ENCODE results near the gene PANX2. TPM values are rescaled to one million over a fixed set of nuclear protein-coding genes. Genes with fewer than 3 reads are reported as not detected.

The PANX2 gene
- total and polyA plus RNA-seq, 7 donors: 0.03 to 0.69 (median 0.13) TPM; not detected in 1

GRCh38 chr22:50193621-50194020 is 23.1 kb downstream of the PANX2 start:
- TF ChIP-seq, protein P1, sequence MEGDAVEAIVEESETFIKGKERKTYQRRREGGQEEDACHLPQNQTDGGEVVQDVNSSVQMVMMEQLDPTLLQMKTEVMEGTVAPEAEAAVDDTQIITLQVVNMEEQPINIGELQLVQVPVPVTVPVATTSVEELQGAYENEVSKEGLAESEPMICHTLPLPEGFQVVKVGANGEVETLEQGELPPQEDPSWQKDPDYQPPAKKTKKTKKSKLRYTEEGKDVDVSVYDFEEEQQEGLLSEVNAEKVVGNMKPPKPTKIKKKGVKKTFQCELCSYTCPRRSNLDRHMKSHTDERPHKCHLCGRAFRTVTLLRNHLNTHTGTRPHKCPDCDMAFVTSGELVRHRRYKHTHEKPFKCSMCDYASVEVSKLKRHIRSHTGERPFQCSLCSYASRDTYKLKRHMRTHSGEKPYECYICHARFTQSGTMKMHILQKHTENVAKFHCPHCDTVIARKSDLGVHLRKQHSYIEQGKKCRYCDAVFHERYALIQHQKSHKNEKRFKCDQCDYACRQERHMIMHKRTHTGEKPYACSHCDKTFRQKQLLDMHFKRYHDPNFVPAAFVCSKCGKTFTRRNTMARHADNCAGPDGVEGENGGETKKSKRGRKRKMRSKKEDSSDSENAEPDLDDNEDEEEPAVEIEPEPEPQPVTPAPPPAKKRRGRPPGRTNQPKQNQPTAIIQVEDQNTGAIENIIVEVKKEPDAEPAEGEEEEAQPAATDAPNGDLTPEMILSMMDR (IDR thresholded peaks at IDR 0.05): no peak
- H3K9me3 ChIP-seq: no peaks in the 10 kb centered on the region
- ATAC-seq (no peak), DNase-seq (no peak)
- H3K27ac ChIP-seq: no peak overlapping the region
- H3K4me3 ChIP-seq: no peak overlapping the region
- intact Hi-C loops (cut with DNase I): no loop called here
- H3K4me1 ChIP-seq: peaks cover 13% of the 10 kb centered on the region
- H3K36me3 ChIP-seq (ENCODE audit: insufficient read depth in 1 of 2, low read depth in 1 of 2): peaks cover 2 to 47% of the 10 kb centered on the region in 2 donors
- WGBS, 3 donors: 88 to 91% (median 89%) methylated on average over 7 to 8 of the region's 8 CpGs
- no peaks in the 10 kb centered on the region for H3K27me3 ChIP-seq (ENCODE audit: insufficient read depth in 3 of 3, low read length in 2 of 3)

- 90 to 93% (median 93%) methylated on average over 33 to 44 of the region's 44 CpGs for WGBS, 3 donors
- intact Hi-C loops (cut with DNase I): no loop called here
- TF ChIP-seq, protein P1 (IDR thresholded peaks at IDR 0.05): no peak
- Histone ChIP-seq H3K27ac (no peak overlapping the region), H3K27me3 (ENCODE audit: insufficient read depth in 3 of 3, low read length in 2 of 3) (no peaks in the 10 kb centered on the region), H3K4me1 (peaks cover 10% of the 10 kb centered on the region), H3K4me3 (no peak overlapping the region), H3K9me3 (no peaks in the 10 kb centered on the region), H3K36me3 (ENCODE audit: insufficient read depth in 1 of 2, low read depth in 1 of 2) (peaks cover 2 to 53% of the 10 kb centered on the region in 2 donors)
- ATAC-seq: no peak
- DNase-seq: no peak
Measured at GRCh38 chr22:50194037-50194805, 23.7 kb downstream of the PANX2 start.

DNA sequence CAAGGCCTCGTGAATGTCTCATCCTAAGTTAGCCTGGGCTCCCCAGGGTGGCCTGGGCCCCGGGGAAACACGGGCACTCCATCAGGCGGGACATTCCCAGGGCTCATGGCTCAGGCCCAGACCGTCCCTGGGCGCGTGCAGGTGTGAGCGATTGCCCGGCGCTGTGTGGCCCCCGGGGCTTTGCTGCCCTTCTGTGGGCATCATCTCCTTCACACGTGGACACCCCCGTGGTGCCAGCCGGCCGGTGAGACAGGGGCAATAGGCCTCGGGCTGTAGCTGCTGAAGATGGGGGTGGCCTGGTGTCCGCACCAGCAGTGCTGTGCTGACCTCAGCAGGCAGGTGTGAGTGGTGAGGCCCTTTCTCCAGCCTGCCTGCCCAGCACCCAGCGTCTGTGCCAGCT is 25.7 kb downstream of the PANX2 start:
- 82 to 86% (median 86%) methylated on average over 18 of the region's 18 CpGs for WGBS, 3 donors
- TF ChIP-seq, protein P1 (IDR thresholded peaks at IDR 0.05): no peak
- no peaks in the 10 kb centered on the region for H3K27me3 ChIP-seq (ENCODE audit: insufficient read depth in 3 of 3, low read length in 2 of 3)
- no peak for ATAC-seq
- H3K9me3 ChIP-seq: no peaks in the 10 kb centered on the region
- H3K36me3 ChIP-seq (ENCODE audit: insufficient read depth in 1 of 2, low read depth in 1 of 2): peaks cover 2 to 55% of the 10 kb centered on the region in 2 donors
- peaks cover 4% of the 10 kb centered on the region for H3K4me1 ChIP-seq
- intact Hi-C loops (cut with DNase I): no loop called here
- no peak overlapping the region for H3K4me3 ChIP-seq
- DNase-seq: no peak
- no peak overlapping the region for H3K27ac ChIP-seq

DNA sequence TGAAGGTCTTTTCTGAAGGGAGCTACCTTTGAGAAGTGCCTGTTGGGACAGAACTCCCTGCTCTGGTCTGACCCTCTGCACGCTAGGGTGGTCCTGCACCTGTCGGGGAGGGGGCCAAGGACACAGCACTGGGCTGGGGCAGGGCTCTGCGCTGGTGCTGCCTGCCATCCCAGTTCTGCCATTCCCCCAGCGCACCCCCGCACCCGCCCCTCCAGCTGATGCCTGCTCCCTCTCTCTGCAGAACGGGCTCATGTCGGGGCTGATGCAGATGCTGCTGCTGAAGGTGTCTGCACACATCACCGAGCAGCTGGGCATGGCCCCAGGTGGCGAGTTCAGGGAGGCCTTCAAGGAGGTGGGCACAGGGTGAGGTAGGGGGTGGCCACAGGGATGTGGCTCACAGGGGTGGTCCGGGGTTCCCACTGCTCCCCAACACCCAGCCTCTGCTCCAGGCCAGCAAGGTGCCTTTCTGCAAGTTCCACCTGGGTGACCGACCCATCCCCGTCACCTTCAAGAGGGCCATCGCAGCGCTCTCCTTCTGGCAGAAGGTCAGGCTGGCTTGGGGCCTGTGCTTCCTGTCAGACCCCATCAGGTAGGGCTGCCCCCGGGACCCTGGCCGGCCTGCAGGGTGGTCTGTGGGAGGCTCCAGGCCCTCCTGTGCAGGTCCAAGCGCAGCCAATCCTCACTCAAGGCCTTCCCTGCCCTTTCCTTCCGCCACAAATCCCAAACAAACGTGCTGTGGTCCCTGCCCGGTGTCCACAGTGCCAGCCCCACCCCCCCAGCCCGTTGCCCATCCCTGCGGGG is 26.7 kb downstream of the PANX2 start:
- Histone ChIP-seq H3K9me3 (no peaks in the 10 kb centered on the region), H3K27me3 (ENCODE audit: insufficient read depth in 3 of 3, low read length in 2 of 3) (no peaks in the 10 kb centered on the region), H3K36me3 (ENCODE audit: insufficient read depth in 1 of 2, low read depth in 1 of 2) (peaks cover 2 to 55% of the 10 kb centered on the region in 2 donors), H3K4me1 (peaks cover 5% of the 10 kb centered on the region), H3K27ac (no peak overlapping the region), H3K4me3 (no peak overlapping the region)
- no peak for DNase-seq
- TF ChIP-seq, protein P1 (IDR thresholded peaks at IDR 0.05): no peak
- no peak for ATAC-seq
- 84 to 91% (median 88%) methylated on average over 20 to 23 of the region's 23 CpGs for WGBS, 3 donors
- intact Hi-C loops (cut with DNase I): no loop called here

Data from psoas muscle (tissue), 8 donors.